Medulla oblongata (tissue), 1 donor: ENCODE measurements around the gene PRDM1.
A peak's percentile ranks its signal among the peaks of the same experiment; 100 is the strongest.

ENCODE experiments used
- DNase-seq: peaks from one replicate; pipeline ENCODE4 v3.0.0-alpha.2; 2015; ENCODE audit errors: extremely low spot score

PRDM1 gene

DNA sequence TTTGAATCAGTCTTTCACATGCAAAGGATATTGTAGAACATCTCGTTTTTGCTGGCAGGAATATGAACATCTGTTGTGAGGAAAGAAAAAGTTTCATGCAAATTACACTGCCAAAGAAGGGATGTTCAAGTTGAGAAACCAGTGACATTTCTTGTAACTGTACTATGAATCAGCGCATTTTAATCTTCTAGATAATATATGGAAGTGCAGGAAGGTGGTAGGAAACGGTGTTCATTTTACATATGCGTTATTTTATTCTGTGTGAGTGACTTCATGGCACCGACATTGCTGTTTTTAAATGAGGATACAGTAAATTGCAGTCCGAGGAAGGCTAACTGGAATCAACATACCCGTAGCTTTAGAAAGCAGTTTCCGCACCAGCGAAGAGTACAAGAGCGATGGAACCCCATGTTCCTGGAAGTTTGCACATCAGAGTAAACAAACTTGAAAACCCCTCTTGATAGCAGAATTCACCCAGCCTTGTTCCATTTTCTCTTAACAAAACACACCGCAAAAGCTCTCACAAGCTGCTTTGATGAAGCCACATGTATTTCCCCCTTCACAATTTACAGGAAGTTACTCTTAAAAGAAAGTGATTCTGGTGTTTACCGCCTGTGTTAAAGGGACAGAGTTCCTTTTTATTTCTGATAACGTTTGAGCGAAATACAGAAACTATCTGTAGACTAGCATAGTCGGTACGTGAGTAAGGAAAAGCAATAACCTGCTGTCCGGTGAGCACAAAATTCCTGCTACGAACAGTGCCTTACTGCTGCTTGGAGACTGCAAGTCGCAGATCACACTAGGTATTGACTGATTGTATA, 11.5 kb downstream of the PRDM1 start:
- peak; percentile 68 for DNase-seq

DNA sequence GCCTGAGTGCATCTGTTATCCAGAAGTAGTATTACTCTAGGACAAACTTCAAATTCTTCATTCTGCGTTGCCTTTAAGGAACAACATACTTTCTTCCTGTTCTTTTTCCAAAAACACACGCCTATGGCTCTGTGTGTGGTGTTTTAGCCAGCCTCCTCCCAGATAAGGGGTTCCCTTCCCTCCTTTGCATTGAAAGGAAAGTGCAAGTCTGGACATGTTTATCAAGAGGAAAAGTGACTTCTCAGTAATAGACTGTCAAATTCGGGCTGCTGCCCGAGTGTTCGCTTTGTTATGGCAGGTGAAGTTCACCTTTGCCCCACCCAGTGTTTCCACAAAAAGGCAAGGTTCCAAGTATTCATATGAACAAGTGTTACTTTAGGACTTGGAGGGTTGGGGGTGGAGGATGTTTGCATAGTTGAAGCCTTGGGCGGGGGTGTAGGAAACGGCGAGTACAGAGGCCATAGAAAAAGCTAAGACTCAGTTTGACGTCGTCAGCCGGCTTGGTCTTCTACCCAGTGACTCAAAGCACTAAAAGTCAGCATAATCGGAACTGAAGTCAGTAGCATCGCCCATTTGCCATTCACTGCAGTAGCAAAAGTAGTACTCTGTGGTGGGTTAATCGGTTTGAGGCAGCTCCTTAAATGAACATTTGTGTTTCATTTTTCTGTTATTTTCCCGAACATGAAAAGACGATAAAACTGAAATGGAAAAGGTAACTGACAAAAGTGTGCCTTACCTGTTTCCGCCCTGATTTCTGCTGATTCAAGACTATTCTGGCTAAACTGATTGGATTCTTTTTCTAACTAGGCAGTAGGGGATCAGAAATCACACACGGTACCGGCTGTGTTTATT, 12.5 kb downstream of the PRDM1 start:
- DNase-seq = no peak

DNA sequence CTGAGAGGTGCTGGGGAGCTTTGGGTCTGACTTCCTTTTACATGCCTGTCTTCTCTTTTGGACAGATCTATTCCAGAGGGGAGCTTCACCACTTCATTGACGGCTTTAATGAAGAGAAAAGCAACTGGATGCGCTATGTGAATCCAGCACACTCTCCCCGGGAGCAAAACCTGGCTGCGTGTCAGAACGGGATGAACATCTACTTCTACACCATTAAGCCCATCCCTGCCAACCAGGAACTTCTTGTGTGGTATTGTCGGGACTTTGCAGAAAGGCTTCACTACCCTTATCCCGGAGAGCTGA, 13.1 kb downstream of the PRDM1 start:
- no peak for DNase-seq

DNA sequence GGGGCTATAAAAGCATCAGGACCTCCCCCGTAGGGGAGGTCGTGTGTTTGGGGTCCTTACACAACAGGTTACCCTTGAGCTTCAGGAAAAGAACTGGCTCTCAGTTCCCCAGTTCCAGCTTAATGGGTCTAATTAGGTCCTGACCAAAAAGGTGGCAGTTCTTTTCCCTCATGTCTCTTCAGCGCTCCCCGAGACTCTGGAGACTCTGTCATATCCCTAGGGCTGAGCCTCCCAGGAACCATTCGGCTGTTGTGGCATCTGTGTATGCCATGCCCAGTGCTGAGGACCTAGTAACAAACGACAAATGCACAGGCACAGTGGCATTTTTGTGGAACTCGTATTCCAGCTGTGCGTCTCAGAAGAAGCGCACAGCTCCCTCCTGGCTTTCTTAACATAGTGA, 14.6 kb downstream of the PRDM1 start:
- DNase-seq = no peak

DNA sequence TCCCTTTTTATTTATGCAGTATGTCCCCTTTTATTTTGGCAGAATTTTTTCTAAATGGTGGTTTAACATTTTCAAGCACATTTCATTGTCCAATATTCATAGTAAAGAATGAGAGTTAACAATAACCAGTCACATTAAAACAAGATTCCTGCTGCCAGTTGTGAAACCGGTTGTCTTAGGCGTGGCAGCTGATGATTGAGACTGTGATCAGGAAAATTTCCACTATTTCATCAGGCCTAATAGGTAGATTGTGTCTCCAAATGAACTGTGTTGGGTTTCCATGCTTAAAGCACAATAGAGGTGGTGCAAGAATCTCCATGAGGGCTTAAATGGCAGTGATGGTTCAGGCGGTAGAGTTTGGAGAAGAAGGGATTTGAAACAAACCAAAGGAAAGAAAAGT, 15.3 kb downstream of the PRDM1 start:
- no peak for DNase-seq

DNA sequence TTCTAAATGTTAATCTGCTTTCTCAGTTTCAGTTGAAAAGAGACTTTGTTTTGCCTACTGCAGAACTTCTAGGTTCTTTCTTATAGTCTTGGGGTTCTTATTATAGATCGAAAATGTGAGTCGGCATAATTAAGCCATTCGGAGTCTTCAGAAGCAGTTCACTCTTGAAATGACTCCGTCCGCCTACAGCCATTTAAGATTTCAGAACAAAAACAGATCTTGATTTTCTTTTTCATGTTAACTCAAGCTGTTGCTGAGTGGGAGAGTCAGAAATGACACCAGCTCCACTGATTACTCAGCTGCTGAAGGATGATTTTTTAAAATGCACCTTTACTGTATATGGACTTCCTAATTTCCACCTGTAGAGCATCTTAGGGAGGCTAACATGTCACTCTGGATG, 15.9 kb downstream of the PRDM1 start:
- DNase-seq = no peak

DNA sequence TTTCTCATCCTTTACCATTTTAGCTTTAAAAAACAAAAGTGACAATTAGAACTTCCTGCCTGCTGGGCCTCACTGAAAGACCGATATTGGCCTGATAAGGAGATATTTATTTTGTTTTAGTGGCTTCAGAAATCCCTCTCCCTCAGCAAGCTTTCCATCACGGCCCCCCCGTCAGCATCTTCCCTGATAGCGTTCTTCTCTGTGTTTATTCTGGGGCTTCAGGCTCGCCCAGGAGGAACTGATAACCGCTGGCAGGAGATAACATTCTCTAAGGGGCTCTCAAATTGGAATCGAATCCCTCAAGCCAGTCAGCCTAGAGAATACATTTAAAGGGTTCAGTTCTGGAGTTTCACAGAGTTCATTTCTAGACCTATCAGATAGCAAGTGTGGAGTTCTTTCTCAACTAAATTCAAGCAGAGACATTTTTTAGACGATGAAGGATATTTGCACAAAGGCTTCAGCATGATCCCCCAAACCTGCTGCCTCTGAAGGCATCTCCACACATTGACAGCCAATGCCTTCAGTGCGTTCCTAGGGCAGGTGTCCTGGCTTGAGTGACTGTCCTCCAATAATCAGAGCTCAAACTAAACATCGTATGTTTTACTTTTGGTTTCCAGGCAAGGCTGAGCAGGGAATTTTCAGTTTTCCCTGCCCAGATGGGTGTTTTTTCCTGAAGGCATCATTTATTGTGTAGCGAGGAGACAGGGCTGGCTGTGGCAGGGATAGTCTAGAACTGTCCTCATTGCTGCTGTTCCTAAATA, 17.0 kb downstream of the PRDM1 start:
- DNase-seq = no peak

DNA sequence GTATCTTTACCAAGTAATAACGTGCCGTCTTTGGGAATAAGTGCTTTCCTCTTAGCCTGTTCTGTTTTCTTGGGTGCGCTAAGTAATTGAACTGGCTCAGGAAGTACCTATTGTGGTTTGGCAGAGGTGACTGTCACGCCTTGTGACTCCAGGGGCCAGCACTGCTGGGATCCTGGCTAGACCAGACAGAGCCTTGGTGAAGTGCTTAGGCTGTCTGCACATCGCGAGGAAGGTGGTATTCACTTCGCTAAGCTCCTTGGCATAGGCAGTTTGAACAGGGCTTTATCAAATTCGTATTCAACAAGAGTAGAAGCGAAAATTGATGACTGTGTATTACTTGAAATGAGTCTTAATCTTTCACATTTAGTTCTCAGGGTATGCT, 17.6 kb downstream of the PRDM1 start:
- no peak for DNase-seq

DNA sequence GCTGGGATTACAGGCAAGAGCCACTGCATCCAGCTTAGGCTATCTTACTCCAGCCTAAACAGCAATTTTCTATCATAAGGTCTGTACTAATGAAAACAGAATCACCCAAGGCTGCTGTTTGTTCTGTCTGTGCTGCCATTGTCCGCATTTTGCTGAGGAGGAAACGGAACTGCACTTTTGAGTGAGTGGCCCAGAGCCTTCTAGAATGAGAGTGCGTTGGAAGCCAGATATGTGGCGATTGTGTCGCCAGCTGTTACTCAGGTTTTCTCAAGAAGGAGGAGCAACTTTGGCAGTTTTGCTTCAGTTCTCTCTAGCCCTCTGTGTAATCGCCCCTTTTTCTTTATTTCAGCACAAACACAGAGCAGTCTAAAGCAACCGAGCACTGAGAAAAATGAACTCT, 18.3 kb downstream of the PRDM1 start:
- DNase-seq = no peak

DNA sequence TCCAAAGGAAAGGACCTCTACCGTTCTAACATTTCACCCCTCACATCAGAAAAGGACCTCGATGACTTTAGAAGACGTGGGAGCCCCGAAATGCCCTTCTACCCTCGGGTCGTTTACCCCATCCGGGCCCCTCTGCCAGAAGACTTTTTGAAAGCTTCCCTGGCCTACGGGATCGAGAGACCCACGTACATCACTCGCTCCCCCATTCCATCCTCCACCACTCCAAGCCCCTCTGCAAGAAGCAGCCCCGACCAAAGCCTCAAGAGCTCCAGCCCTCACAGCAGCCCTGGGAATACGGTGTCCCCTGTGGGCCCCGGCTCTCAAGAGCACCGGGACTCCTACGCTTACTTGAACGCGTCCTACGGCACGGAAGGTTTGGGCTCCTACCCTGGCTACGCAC, 18.8 kb downstream of the PRDM1 start:
- no peak for DNase-seq

DNA sequence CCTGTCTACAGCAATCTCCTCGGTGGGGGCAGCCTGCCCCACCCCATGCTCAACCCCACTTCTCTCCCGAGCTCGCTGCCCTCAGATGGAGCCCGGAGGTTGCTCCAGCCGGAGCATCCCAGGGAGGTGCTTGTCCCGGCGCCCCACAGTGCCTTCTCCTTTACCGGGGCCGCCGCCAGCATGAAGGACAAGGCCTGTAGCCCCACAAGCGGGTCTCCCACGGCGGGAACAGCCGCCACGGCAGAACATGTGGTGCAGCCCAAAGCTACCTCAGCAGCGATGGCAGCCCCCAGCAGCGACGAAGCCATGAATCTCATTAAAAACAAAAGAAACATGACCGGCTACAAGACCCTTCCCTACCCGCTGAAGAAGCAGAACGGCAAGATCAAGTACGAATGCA, 19.4 kb downstream of the PRDM1 start:
- no peak for DNase-seq

DNA sequence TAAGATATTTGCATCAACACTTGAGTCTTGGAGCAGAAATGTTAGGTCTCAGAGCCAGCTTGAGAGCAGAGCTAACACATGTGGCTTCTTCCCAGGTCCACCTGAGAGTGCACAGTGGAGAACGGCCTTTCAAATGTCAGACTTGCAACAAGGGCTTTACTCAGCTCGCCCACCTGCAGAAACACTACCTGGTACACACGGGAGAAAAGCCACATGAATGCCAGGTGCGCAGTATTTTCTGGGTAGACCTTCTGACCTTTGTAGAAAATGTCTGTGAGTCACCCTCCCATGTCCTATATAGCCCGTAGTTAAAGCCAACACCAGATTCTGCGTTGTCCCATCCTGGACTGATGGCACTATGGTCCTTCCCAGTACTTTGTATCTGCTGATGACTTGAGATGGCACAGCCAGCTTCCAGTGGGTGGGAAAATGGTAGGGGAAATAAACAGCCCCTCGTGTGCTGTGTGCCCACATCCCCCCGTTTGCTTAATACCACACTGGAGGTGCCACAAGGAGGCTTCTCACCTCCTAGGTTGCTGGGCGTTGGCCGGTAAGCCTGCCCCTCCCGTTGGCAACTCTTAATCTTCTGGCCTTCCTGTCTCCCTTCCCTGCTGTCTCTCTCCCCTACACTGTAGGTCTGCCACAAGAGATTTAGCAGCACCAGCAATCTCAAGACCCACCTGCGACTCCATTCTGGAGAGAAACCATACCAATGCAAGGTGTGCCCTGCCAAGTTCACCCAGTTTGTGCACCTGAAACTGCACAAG, 20.3 kb downstream of the PRDM1 start:
- DNase-seq = no peak

DNA sequence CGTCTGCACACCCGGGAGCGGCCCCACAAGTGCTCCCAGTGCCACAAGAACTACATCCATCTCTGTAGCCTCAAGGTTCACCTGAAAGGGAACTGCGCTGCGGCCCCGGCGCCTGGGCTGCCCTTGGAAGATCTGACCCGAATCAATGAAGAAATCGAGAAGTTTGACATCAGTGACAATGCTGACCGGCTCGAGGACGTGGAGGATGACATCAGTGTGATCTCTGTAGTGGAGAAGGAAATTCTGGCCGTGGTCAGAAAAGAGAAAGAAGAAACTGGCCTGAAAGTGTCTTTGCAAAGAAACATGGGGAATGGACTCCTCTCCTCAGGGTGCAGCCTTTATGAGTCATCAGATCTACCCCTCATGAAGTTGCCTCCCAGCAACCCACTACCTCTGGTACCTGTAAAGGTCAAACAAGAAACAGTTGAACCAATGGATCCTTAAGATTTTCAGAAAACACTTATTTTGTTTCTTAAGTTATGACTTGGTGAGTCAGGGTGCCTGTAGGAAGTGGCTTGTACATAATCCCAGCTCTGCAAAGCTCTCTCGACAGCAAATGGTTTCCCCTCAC, 21.0 kb downstream of the PRDM1 start:
- DNase-seq = no peak

DNA sequence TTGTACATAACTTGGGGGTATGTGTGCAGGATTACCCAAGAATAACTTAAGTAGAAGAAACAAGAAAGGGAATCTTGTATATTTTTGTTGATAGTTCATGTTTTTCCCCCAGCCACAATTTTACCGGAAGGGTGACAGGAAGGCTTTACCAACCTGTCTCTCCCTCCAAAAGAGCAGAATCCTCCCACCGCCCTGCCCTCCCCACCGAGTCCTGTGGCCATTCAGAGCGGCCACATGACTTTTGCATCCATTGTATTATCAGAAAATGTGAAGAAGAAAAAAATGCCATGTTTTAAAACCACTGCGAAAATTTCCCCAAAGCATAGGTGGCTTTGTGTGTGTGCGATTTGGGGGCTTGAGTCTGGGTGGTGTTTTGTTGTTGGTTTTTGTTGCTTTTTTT, 22.0 kb downstream of the PRDM1 start:
- no peak for DNase-seq

DNA sequence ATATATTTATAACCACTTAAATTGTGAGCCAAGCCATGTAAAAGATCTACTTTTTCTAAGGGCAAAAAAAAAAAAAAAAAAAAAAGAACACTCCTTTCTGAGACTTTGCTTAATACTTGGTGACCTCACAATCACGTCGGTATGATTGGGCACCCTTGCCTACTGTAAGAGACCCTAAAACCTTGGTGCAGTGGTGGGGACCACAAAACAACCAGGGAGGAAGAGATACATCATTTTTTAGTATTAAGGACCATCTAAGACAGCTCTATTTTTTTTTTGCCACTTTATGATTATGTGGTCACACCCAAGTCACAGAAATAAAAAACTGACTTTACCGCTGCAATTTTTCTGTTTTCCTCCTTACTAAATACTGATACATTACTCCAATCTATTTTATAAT, 22.9 kb downstream of the PRDM1 start:
- no peak for DNase-seq

DNA sequence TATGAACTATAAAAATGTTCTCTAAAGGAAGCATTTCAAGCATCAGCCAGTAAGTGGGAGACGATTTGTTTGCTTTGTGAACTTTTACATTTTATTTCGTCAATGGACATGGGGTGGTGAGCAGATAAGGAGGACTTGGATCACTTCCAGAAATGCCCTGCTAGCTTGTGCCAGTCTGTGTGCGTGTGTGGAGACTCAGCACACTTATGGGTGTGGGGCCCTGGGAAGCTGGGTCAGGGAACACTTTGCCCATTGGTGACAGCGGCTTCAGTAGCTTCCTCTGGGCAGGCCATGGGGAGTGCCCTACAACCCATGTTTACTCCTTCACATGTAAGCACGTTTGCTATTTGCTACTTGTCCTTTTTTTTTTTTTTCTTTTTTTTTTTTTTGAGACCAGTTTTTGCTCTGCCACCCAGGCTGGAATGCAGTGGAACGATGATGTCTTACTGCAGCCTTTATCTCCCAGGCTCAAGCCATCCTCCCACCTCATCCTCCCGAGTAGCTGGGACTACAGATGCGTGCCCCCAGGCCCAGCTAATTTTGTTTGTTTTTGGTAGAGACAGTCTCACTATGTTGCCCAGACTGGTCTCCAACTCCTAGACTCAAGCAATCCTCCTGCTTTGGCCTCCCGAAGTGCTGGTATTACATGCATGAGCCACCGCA, 24.2 kb downstream of the PRDM1 start:
- DNase-seq = no peak

DNA sequence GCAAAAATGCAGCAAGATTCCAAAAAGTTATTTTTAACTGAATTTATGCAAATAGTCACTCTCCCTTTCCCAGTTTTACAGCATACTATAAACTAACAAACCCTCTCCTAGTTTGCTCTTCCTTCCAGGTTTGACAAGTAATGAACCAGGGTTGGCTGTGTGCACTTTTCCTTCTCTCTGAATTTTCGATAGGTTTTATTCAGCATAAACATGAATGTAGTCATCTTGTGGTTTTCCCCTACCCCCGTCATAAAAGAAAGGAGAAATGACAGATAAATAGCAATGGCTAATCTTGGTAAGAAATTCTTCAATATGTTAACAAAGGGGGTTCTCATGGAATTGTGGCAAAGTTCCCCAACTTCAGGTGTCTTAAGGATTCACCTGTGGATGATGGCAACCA, 26.3 kb downstream of the PRDM1 start:
- no peak for DNase-seq

DNA sequence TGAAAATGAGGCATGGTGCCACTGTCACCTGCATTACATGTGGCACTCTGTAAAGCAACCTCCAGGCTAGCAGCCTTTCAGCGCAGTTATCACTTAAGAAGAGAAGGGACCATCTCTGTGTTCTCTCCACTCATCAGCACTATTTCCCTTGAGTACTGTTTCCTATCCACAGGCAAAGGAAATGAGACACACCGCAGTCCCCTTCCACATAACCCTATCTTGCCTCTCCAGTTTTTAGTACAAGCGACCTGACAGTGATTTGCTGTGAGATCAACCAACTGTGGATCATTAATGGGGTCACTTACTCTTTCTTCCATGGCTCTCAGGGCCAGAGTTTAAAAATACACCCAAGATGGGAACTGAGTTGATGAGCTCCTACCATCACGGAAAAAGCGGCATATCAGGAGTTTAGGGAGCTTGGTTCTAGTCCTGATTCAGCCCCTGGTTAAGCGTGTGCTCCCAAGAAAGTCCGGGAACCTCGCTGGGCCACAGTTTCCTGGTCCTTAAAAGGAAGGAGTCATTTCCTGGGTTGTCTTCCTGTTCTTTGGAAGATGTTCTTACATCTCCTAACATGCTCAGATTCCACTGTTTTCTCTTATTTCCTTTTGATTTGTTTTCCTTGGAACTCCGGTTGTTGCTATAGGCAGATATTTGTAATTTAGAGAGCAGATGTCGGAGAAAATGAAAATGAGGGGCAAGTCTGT, 27.3 kb downstream of the PRDM1 start:
- no peak for DNase-seq

DNA sequence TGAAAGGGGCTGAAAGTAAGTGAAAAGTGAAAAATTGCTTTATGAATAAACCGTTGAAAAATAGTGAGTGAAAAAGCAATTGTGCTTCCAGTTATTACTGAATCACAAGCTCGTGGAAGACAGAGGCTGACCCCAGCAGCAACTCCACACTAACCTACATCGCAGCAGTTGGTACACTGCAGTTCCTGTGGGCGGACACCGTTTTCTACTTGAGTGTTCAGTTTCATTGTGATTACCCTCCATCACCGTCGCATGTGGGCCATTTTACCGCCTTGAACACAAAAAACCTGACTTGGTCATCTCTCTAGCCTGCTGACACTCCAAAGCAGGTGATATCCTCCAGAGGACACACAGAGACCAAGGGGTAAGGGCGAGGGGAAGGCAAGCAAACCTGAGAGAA, 28.4 kb downstream of the PRDM1 start:
- no peak for DNase-seq

DNA sequence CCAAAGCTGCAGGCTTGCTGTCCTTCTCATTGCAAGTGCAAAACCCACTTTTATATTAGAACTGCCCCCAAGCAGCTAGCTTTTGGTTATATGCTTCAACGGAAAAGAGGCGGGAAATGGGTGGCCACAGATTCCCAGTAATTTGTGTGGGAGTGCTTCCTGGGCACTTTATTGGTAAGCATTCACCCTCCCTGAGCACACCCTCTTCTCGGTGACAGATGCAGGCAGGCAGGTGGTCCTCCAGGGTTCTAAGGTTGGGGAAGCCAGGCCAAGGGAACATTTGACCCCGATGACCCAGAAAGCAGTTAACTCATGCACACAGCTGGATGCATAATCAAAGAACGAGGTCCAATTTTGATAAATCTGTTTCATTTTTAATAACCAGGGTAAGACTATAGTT, 29.1 kb downstream of the PRDM1 start:
- DNase-seq = no peak
